Measurements from ENCODE around the gene AFF4. TPM values are rescaled to one million over a fixed set of nuclear protein-coding genes. Genes with fewer than 3 reads are reported as not detected.
"Not testable (repeated sequence)": the region's sequence is repeated elsewhere in the genome, so short reads cannot be mapped to it uniquely, and the experiment has no call there.

AFF4 gene
- total RNA-seq, 2 donors from 2014 or later = 95.2 to 142 TPM

DNA sequence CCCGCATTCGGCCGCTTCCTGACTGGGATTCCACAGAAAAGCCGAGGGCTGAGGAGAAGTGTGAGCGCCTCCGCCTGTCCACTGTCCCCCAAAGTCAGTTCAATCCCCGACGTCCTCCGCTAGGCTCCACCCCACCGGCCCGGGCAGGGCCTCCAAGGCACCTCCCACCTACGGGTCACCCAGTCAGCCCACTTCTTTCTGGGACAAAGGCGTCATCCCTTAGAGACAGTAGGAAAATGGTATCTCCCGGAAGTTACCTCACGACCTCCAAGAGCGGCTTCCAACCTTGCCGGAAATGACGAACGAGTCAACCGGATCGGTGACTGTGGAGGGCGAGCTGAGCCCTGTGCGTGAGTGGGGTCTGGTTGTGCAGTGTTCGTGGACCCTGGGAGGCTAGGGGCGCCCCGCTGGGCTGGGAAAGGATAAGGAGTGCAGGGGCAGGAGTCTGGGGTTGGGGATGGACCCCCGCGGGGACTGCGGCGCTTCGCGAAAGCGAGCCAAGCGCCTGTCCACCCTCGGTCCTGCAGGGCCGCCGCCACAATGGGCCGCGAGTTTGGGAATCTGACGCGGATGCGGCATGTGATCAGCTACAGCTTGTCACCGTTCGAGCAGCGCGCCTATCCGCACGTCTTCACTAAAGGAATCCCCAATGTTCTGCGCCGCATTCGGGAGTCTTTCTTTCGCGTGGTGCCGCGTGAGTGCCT is 96.9 kb downstream of the AFF4 start, which contains the start of the genes GDF9 and UQCRQ:
Gene GDF9, minus strand, starts transcription at position 128 of the 704 bp plus-strand sequence. CDS start 1,936 bp downstream, outside the sequence.
Gene UQCRQ, plus strand, starts transcription at position 301 of the 704 bp plus-strand sequence. Its CDS starts 240 bp downstream, at position 541.
- Histone ChIP-seq H3K9me3 (no peaks in the 10 kb centered on the region), H3K36me3 (peaks cover 20% of the 10 kb centered on the region), H3K4me1 (ENCODE audit: control insufficient read depth in 1 of 2, low read depth in 2 of 2) (peaks cover 7 to 16% of the 10 kb centered on the region in 2 donors), H3K27ac (peak within 1 kb of the TSS; percentile 83 to 90), H3K4me3 (peak within 1 kb of the TSS; percentile 82), H3K27me3 (replicated peaks; ENCODE audit: insufficient read depth) (no peaks in the 10 kb centered on the region)
- DNase-seq (ENCODE audit: low spot score) (peak; percentile 90), ATAC-seq (ENCODE audit: insufficient number of reproducible peaks, low FRiP score, low read depth) (peak; percentile 99)
- TF ChIP-seq, protein P1, sequence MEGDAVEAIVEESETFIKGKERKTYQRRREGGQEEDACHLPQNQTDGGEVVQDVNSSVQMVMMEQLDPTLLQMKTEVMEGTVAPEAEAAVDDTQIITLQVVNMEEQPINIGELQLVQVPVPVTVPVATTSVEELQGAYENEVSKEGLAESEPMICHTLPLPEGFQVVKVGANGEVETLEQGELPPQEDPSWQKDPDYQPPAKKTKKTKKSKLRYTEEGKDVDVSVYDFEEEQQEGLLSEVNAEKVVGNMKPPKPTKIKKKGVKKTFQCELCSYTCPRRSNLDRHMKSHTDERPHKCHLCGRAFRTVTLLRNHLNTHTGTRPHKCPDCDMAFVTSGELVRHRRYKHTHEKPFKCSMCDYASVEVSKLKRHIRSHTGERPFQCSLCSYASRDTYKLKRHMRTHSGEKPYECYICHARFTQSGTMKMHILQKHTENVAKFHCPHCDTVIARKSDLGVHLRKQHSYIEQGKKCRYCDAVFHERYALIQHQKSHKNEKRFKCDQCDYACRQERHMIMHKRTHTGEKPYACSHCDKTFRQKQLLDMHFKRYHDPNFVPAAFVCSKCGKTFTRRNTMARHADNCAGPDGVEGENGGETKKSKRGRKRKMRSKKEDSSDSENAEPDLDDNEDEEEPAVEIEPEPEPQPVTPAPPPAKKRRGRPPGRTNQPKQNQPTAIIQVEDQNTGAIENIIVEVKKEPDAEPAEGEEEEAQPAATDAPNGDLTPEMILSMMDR (IDR thresholded peaks at IDR 0.05) = no peak

DNA sequence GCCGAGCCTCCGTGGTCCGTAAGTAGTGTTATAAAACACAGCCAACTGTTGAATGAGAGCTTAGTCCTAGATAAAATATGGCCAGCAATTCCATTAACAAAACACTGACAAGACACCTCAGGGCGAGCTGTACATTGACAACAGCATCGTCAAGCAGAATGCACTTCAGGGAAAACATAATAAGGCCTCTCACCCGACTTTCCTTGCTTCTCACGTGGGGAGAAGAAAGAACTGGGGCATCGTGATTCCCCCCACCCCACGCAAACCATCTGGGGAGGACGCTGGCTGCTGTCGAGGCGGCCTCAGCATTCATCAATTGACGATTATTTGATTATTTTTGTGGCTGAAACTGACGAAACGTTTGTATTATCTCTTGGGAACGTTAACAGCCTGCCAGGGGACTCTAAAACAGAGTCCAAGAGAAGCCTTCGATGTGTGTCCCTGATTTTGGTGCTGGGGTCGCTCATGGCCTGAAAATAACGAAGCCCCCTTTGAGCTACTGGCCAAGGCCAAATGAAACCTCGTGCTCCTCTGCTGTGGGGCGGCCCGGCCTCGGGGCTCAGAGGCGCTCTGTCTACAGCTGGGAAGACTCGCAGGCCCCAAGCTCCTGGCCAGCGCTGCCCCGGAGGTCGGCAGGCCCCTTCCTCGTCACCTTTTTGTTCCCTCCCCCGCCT is 97.6 kb downstream of the AFF4 start:
- Histone ChIP-seq H3K36me3 (peaks cover 19% of the 10 kb centered on the region), H3K9me3 (no peaks in the 10 kb centered on the region), H3K4me3 (peak overlapping the region; percentile 82), H3K27me3 (replicated peaks; ENCODE audit: insufficient read depth) (no peaks in the 10 kb centered on the region), H3K27ac (peak overlapping the region; percentile 83 to 90), H3K4me1 (ENCODE audit: control insufficient read depth in 1 of 2, low read depth in 2 of 2) (peaks cover 7 to 16% of the 10 kb centered on the region in 2 donors)
- DNase-seq (ENCODE audit: low spot score) = no peak
- peak; percentile 9 for ATAC-seq (ENCODE audit: insufficient number of reproducible peaks, low FRiP score, low read depth)
- TF ChIP-seq, protein P1 (IDR thresholded peaks at IDR 0.05) = no peak

DNA sequence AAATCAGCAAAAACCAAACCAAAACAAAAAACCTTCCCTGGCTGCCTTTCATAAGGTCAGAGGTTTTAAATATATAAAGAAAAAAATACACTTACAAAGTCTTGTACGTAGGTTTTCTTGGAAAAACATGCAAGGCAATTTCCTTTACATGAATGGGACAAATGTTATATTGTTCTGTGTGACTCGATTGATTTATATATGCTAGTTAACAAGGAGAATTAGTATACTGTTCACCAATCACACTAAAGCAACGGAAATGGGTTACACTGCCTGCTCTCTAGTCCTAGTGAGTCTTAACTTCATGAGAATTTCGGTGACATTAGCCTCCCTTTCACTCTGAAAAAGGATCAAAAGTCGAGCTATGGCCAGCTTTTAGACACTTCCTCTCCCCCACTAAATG is 102.7 kb downstream of the AFF4 start:
- H3K4me3 ChIP-seq = no peak overlapping the region
- TF ChIP-seq, protein P1 (IDR thresholded peaks at IDR 0.05) = no peak
- DNase-seq (ENCODE audit: low spot score) = no peak
- no peaks in the 10 kb centered on the region for H3K9me3 ChIP-seq
- no peak for ATAC-seq (ENCODE audit: insufficient number of reproducible peaks, low FRiP score, low read depth)
- H3K27ac ChIP-seq = no peak overlapping the region
- peaks cover 0 to 6% of the 10 kb centered on the region in 2 donors for H3K4me1 ChIP-seq (ENCODE audit: control insufficient read depth in 1 of 2, low read depth in 2 of 2)
- H3K36me3 ChIP-seq = no peaks in the 10 kb centered on the region
- no peaks in the 10 kb centered on the region for H3K27me3 ChIP-seq (replicated peaks; ENCODE audit: insufficient read depth)

DNA sequence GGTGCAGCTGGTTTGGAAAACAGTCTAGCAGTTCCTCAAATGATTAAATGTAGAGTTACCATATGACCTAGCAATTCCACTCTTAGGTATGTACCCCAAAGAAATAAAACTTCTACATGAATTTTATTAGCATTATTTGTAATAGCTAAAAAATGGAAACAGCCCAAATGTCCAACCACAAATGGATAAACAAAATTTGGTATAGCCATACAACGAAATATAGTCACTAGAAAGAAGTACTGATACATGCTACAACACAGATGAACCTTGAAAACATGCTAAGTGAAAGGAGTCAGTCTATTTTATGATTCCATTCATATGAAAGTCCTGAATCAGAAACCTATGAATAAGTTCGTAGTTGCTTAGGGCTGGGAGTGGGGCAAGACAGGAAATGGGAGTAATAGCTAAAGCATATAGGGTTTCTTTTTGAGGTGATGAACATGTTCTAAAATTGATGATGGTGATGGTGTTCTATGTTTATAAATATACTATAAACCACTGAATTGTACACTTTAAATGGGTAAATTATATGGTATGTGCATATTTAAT is 103.5 kb downstream of the AFF4 start:
- Histone ChIP-seq H3K4me3 (no peak overlapping the region), H3K9me3 (no peaks in the 10 kb centered on the region), H3K4me1 (ENCODE audit: control insufficient read depth in 1 of 2, low read depth in 2 of 2) (no peaks in the 10 kb centered on the region), H3K27me3 (replicated peaks; ENCODE audit: insufficient read depth) (no peaks in the 10 kb centered on the region), H3K36me3 (no peaks in the 10 kb centered on the region), H3K27ac (no peak overlapping the region)
- no peak for ATAC-seq (ENCODE audit: insufficient number of reproducible peaks, low FRiP score, low read depth)
- DNase-seq (ENCODE audit: low spot score) = no peak
- TF ChIP-seq, protein P1 (IDR thresholded peaks at IDR 0.05) = no peak

DNA sequence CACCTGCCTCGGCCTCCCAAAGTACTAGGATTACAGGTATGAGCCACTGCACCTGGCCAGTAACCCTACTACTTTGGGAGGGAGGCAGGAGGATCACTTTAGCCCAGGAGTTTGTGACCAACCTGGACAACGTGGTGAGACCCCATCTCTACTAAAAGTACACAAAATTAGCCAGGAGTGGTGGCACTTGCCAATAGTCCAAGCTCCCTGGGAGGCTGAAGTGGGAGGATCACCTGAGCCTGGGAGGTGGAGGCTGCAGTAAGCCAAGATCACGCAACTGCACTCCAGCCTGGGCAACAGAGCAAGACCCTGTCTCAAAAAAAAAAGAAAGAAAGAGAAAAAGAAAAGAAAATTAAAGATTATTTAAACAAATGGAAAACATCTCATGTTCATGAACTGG is 107.4 kb downstream of the AFF4 start:
- no peak for DNase-seq (ENCODE audit: low spot score)
- Histone ChIP-seq H3K27me3 (replicated peaks; ENCODE audit: insufficient read depth) (no peaks in the 10 kb centered on the region), H3K4me3 (no peak overlapping the region), H3K27ac (no peak overlapping the region), H3K36me3 (no peaks in the 10 kb centered on the region), H3K9me3 (no peaks in the 10 kb centered on the region), H3K4me1 (ENCODE audit: control insufficient read depth in 1 of 2, low read depth in 2 of 2) (no peaks in the 10 kb centered on the region)
- TF ChIP-seq, protein P1 (IDR thresholded peaks at IDR 0.05) = no peak
- ATAC-seq (ENCODE audit: insufficient number of reproducible peaks, low FRiP score, low read depth) = no peak

DNA sequence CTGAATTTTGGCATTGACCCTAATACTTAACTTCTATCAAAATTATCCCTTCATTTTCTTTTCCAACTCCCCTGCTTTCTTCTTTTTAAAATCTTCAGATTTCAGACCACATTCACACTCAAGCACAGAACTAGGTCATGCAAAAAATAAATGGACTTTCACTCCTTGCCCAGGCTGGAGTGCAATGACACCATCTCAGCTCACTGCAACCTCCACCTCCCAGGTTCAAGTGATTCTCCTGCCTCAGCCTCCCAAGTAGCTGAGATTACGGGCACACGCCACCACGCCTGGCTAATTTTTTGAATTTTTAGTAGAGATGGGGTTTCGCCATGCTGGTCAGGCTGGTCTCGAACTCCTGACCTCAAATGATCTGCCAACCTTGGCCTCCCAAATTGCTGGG is 108.4 kb downstream of the AFF4 start:
- H3K4me1 ChIP-seq (ENCODE audit: control insufficient read depth in 1 of 2, low read depth in 2 of 2); DNase-seq (ENCODE audit: low spot score); ATAC-seq (ENCODE audit: insufficient number of reproducible peaks, low FRiP score, low read depth); H3K36me3 ChIP-seq; H3K9me3 ChIP-seq; H3K4me3 ChIP-seq; H3K27me3 ChIP-seq (replicated peaks; ENCODE audit: insufficient read depth); H3K27ac ChIP-seq: not testable (repeated sequence)
